DOHH2 (cell line): Measurements from ENCODE around the gene ZNF714.
"Not testable (repeated sequence)": the region's sequence is repeated elsewhere in the genome, so short reads cannot be mapped to it uniquely, and the experiment has no call there.

Experiments
- H3F3A ChIP-seq: fragments of 200-600 bp; sonication (generic), shearing (Covaris generic); 2 replicates; pipeline ENCODE4 v1.6.0; 2016; ENCODE audit warnings: antibody characterized with exemption, mild to moderate bottlenecking; ENCODE audit not compliant: control insufficient read depth, insufficient read depth
- H3K27ac ChIP-seq: fragments of 200-600 bp; sonication (generic); 2 replicates; pipeline ENCODE4 v1.5.1; 2014; ENCODE audit warnings: low read depth, mild to moderate bottlenecking, low read length, moderate library complexity
- H3K27me3 ChIP-seq: fragments of 200-600 bp; sonication (generic); 2 replicates; pipeline ENCODE4 v1.6.1; 2014; ENCODE audit warnings: mild to moderate bottlenecking, low read length, mixed read lengths; ENCODE audit not compliant: control insufficient read depth
- H3K36me3 ChIP-seq: fragments of 200-600 bp; sonication (generic); 2 replicates; pipeline ENCODE4 v1.6.1; 2014; ENCODE audit warnings: mild to moderate bottlenecking, low read length, moderate library complexity, mixed read lengths; ENCODE audit not compliant: control insufficient read depth
- H3K4me1 ChIP-seq: fragments of 200-600 bp; sonication (generic); 2 replicates; pipeline ENCODE4 v1.6.1; 2014; ENCODE audit warnings: mild to moderate bottlenecking, low read length, mixed read lengths; ENCODE audit not compliant: control insufficient read depth
- H3K4me2 ChIP-seq: fragments of 200-600 bp; sonication (generic); 2 replicates; pipeline ENCODE4 v1.6.0; 2014; ENCODE audit warnings: mild to moderate bottlenecking, low read length, moderate library complexity
- H3K4me3 ChIP-seq: fragments of 200-600 bp; sonication (generic); 2 replicates; pipeline ENCODE4 v1.5.1; 2014; ENCODE audit warnings: mild to moderate bottlenecking, low read length, mixed read lengths
- H3K79me2 ChIP-seq: fragments of 200-600 bp; sonication (generic); 2 replicates; pipeline ENCODE4 v1.6.1; 2014; ENCODE audit warnings: mild to moderate bottlenecking, low read length, mixed read lengths; ENCODE audit not compliant: control insufficient read depth
- H3K9me2 ChIP-seq: fragments of 200-600 bp; sonication (generic); replicated peaks from 2 replicates; pipeline ENCODE4 v1.6.1; 2014; ENCODE audit warnings: mild to moderate bottlenecking, low read length, mixed read lengths; ENCODE audit not compliant: control insufficient read depth
- H3K9me3 ChIP-seq: fragments of 200-600 bp; sonication (generic); 2 replicates; pipeline ENCODE4 v1.6.1; 2014; ENCODE audit warnings: antibody characterized with exemption, low read length, mixed read lengths; ENCODE audit not compliant: control insufficient read depth, insufficient read depth
- H4K20me1 ChIP-seq: fragments of 200-600 bp; sonication (generic); 2 replicates; pipeline ENCODE4 v1.6.0; 2014; ENCODE audit warnings: low read depth, mild to moderate bottlenecking, antibody characterized with exemption, low read length, moderate library complexity; ENCODE audit not compliant: control insufficient read depth, insufficient read depth
- CTCF ChIP-seq: fragments of 200-600 bp; sonication (generic); IDR thresholded peaks from one replicate; pipeline ENCODE4 v1.5.1; 2014; ENCODE audit warnings: antibody characterized with exemption, mild to moderate bottlenecking, low read depth, low read length; ENCODE audit not compliant: poor library complexity, severe bottlenecking
- EZH2phosphoT487 ChIP-seq: fragments of 200-600 bp; sonication (generic); IDR thresholded peaks from 2 replicates; pipeline ENCODE4 v1.6.1; 2017; ENCODE audit warnings: borderline replicate concordance, mild to moderate bottlenecking, antibody characterized with exemption, low read length, moderate library complexity, mixed read lengths

ZNF714 gene

GRCh38 chr19:21134934-21135366, 52.9 kb downstream of the ZNF714 start:
- no peaks in the 10 kb centered on the region for H3F3A ChIP-seq
- TF ChIP-seq EZH2phosphoT487 (no peak), CTCF (no peak)

GRCh38 chr19:21135433-21135832, 53.4 kb downstream of the ZNF714 start:
- Histone ChIP-seq H3K27ac (no peak overlapping the region), H3F3A (no peaks in the 10 kb centered on the region), H3K79me2 (no peaks in the 10 kb centered on the region), H3K9me3 (no peaks in the 10 kb centered on the region; the same call in 1 of the 2 replicates), H4K20me1 (no peaks in the 10 kb centered on the region), H3K4me3 (no peak overlapping the region), H3K4me2 (no peak overlapping the region), H3K9me2 (no peaks in the 10 kb centered on the region), H3K4me1 (no peaks in the 10 kb centered on the region), H3K27me3 (no peaks in the 10 kb centered on the region), H3K36me3 (no peaks in the 10 kb centered on the region)
- no peak for TF ChIP-seq EZH2phosphoT487
- no peak for TF ChIP-seq CTCF

More at GRCh38 chr19:21134934-21135366, 52.9 kb downstream of the ZNF714 start:
- Histone ChIP-seq H3K79me2 (no peaks in the 10 kb centered on the region), H3K4me1 (no peaks in the 10 kb centered on the region), H3K27ac (no peak overlapping the region), H4K20me1 (no peaks in the 10 kb centered on the region), H3K4me2 (no peak overlapping the region), H3K4me3 (no peak overlapping the region), H3K9me3 (no peaks in the 10 kb centered on the region; the same call in 1 of the 2 replicates), H3K36me3 (no peaks in the 10 kb centered on the region), H3K27me3 (no peaks in the 10 kb centered on the region), H3K9me2 (no peaks in the 10 kb centered on the region)

- Histone ChIP-seq H3K9me2 (no peaks in the 10 kb centered on the region), H3K4me3 (no peak overlapping the region), H3K9me3 (no peaks in the 10 kb centered on the region; the same call in 1 of the 2 replicates), H3K4me1 (peaks cover 8% of the 10 kb centered on the region), H3K27ac (no peak overlapping the region), H3K27me3 (no peaks in the 10 kb centered on the region), H3K4me2 (no peak overlapping the region), H3K79me2 (peaks cover 14% of the 10 kb centered on the region), H3K36me3 (peaks cover under 1% of the 10 kb centered on the region), H3F3A (no peaks in the 10 kb centered on the region), H4K20me1 (no peaks in the 10 kb centered on the region)
- TF ChIP-seq CTCF (no peak), EZH2phosphoT487 (no peak)
These were observed 56.1 kb downstream of the ZNF714 start for GRCh38 chr19:21138130-21138529.

GRCh38 chr19:21141006-21141405, 59.0 kb downstream of the ZNF714 start:
- H3K27me3 ChIP-seq, H3K27ac ChIP-seq, H4K20me1 ChIP-seq, H3K9me2 ChIP-seq, H3K4me3 ChIP-seq, H3K4me2 ChIP-seq, H3F3A ChIP-seq: not testable (repeated sequence)
- peaks cover 30% of the 10 kb centered on the region for H3K36me3 ChIP-seq
- H3K79me2 ChIP-seq: peaks cover 39% of the 10 kb centered on the region
- H3K4me1 ChIP-seq: peaks cover 11% of the 10 kb centered on the region
- H3K9me3 ChIP-seq: peaks cover 16% of the 10 kb centered on the region; the same call in 1 of the 2 replicates
